ENCODE data around the gene FGD4.

DNA sequence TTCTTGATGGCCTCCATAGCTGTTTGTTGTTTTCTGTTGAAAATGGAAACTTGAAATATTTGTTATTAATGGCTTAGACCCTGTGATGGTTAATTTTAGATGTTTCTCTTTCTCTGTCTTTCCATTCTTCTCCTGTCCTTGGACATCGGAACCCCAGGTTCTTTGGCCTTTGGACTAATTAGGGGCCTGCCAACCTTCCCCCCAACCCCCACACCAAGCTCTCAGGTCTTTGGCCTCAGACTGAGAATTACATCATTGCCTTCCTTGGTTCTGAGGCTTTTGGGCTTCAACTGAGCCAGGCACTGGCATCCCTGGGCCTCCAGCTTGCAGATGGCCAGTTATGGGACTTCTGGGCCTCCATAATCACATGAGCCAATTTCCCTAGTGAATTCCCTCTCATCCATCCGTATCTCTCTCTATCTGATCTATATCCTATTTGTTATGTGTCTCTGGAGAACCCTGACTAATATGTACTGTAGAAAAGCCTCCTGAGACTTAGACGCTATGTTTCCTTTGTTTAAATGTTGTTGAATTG lies 71.6 kb downstream of the FGD4 start:
- TF ChIP-seq, protein P1, sequence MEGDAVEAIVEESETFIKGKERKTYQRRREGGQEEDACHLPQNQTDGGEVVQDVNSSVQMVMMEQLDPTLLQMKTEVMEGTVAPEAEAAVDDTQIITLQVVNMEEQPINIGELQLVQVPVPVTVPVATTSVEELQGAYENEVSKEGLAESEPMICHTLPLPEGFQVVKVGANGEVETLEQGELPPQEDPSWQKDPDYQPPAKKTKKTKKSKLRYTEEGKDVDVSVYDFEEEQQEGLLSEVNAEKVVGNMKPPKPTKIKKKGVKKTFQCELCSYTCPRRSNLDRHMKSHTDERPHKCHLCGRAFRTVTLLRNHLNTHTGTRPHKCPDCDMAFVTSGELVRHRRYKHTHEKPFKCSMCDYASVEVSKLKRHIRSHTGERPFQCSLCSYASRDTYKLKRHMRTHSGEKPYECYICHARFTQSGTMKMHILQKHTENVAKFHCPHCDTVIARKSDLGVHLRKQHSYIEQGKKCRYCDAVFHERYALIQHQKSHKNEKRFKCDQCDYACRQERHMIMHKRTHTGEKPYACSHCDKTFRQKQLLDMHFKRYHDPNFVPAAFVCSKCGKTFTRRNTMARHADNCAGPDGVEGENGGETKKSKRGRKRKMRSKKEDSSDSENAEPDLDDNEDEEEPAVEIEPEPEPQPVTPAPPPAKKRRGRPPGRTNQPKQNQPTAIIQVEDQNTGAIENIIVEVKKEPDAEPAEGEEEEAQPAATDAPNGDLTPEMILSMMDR (IDR thresholded peaks at IDR 0.05): no peak
- TF ChIP-seq POLR2A (IDR thresholded peaks at IDR 0.05) (no peak), EP300 (IDR thresholded peaks at IDR 0.05) (no peak)
